Large intestine (tissue), 3 donors: Measurements from ENCODE around the gene USP12. TPM values are rescaled to one million over a fixed set of nuclear protein-coding genes. Genes with fewer than 3 reads are reported as not detected.
"Not testable (repeated sequence)": the region's sequence is repeated elsewhere in the genome, so short reads cannot be mapped to it uniquely, and the experiment has no call there.

Experiments
- DNase-seq, 2 donors: peaks; one replicate each; pipeline versions ENCODE4 v3.0.0 to v3.0.0-alpha.2; 2013
- H3K27ac ChIP-seq: one replicate; pipeline ENCODE4 v1.5.1; 2013; ENCODE audit warnings: low read length
- H3K27me3 ChIP-seq: 2 replicates; pipeline ENCODE4 v1.6.1; 2013; ENCODE audit warnings: low read length; ENCODE audit not compliant: control insufficient read depth, insufficient read depth
- H3K36me3 ChIP-seq: 2 replicates; pipeline ENCODE4 v1.6.1; 2013; ENCODE audit warnings: low read length; ENCODE audit not compliant: control insufficient read depth, insufficient read depth
- H3K4me1 ChIP-seq: one replicate; pipeline ENCODE4 v1.6.1; 2013; ENCODE audit warnings: low read length; ENCODE audit not compliant: control insufficient read depth, insufficient read depth
- H3K4me3 ChIP-seq: one replicate; pipeline ENCODE4 v1.5.1; 2013; ENCODE audit warnings: low read length
- H3K9me3 ChIP-seq: one replicate; pipeline ENCODE4 v1.6.1; 2013; ENCODE audit warnings: mild to moderate bottlenecking, low read depth, low read length, moderate library complexity; ENCODE audit not compliant: control insufficient read depth
- WGBS: methylation state at CpG from one replicate; pipeline ENCODE4 v1.1.5; 2013; ENCODE audit warnings: low lambda C conversion rate; ENCODE audit not compliant: insufficient coverage; 5-methylcytosine and 5-hydroxymethylcytosine counted together
- polyA plus RNA-seq: library from polyadenylated mRNA; unstranded; fragments of 120-200 nt; gene quantifications from one replicate; pipeline ENCODE4 v1.2.1, GENCODE V29; 2013

The USP12 gene
- polyA plus RNA-seq, 1 donor: 52.7 TPM

GRCh38 chr13:27159806-27160563 is 11.6 kb downstream of the USP12 start:
- H3K27me3 ChIP-seq: no peaks in the 10 kb centered on the region
- H3K4me1 ChIP-seq: no peaks in the 10 kb centered on the region
- H3K4me3 ChIP-seq: no peak overlapping the region
- no peak overlapping the region for H3K27ac ChIP-seq
- DNase-seq: no peak
- H3K36me3 ChIP-seq: peaks cover 4% of the 10 kb centered on the region
- peaks cover 3% of the 10 kb centered on the region for H3K9me3 ChIP-seq
- 100% methylated on average over 4 of the region's 5 CpGs for WGBS

- H3K4me3 ChIP-seq: no peak overlapping the region
- H3K27ac ChIP-seq: no peak overlapping the region
- H3K4me1 ChIP-seq: no peaks in the 10 kb centered on the region
- peaks cover 3% of the 10 kb centered on the region for H3K9me3 ChIP-seq
- no peak for DNase-seq
- peaks cover 4% of the 10 kb centered on the region for H3K36me3 ChIP-seq
- 100% methylated on average over 1 of the region's 5 CpGs for WGBS
- no peaks in the 10 kb centered on the region for H3K27me3 ChIP-seq
These were observed 13.3 kb downstream of the USP12 start for GRCh38 chr13:27158335-27158734.

- DNase-seq: peak; percentile 48 to 87
- Histone ChIP-seq H3K4me1 (peaks cover 15% of the 10 kb centered on the region), H3K36me3 (peaks cover 2% of the 10 kb centered on the region), H3K4me3 (no peak overlapping the region), H3K9me3 (peaks cover 3% of the 10 kb centered on the region), H3K27me3 (no peaks in the 10 kb centered on the region), H3K27ac (peak overlapping the region; percentile 73)
- 36% methylated on average over 2 of the region's 4 CpGs for WGBS
These were observed 19.6 kb downstream of the USP12 start for GRCh38 chr13:27151798-27152599.

- DNase-seq: no peak
- WGBS: no CpG with 5 or more reads among the region's 6 CpGs
- no peaks in the 10 kb centered on the region for H3K27me3 ChIP-seq
- H3K36me3 ChIP-seq: peaks cover 3% of the 10 kb centered on the region
- no peak overlapping the region for H3K4me3 ChIP-seq
- no peak overlapping the region for H3K27ac ChIP-seq
- H3K4me1 ChIP-seq: peaks cover 15% of the 10 kb centered on the region
- H3K9me3 ChIP-seq: no peaks in the 10 kb centered on the region
These were observed 21.9 kb downstream of the USP12 start for GRCh38 chr13:27149702-27150101.

GRCh38 chr13:27148900-27149299 is 22.7 kb downstream of the USP12 start:
- no peak overlapping the region for H3K4me3 ChIP-seq
- DNase-seq: no peak
- H3K9me3 ChIP-seq: no peaks in the 10 kb centered on the region
- peaks cover 15% of the 10 kb centered on the region for H3K4me1 ChIP-seq
- peaks cover 4% of the 10 kb centered on the region for H3K36me3 ChIP-seq
- no peaks in the 10 kb centered on the region for H3K27me3 ChIP-seq
- H3K27ac ChIP-seq: no peak overlapping the region
- WGBS: 100% methylated on average over 1 of the region's 6 CpGs

GRCh38 chr13:27147530-27148170 is 24.0 kb downstream of the USP12 start:
- Histone ChIP-seq H3K4me1 (peaks cover 15% of the 10 kb centered on the region), H3K9me3 (no peaks in the 10 kb centered on the region), H3K27me3 (no peaks in the 10 kb centered on the region), H3K27ac (no peak overlapping the region), H3K36me3 (peaks cover 4% of the 10 kb centered on the region), H3K4me3 (no peak overlapping the region)
- no peak for DNase-seq
- WGBS: no CpG with 5 or more reads among the region's 8 CpGs

- peaks cover 5% of the 10 kb centered on the region for H3K9me3 ChIP-seq
- no peaks in the 10 kb centered on the region for H3K27me3 ChIP-seq
- H3K4me3 ChIP-seq: no peak overlapping the region
- H3K4me1 ChIP-seq: no peaks in the 10 kb centered on the region
- H3K27ac ChIP-seq: no peak overlapping the region
- no CpG with 5 or more reads among the region's 5 CpGs for WGBS
- H3K36me3 ChIP-seq: peaks cover 7% of the 10 kb centered on the region
- DNase-seq: no peak
These were observed 29.9 kb downstream of the USP12 start for GRCh38 chr13:27141746-27142145.

- not testable (repeated sequence) for H3K4me1 ChIP-seq, DNase-seq, H3K9me3 ChIP-seq, H3K27me3 ChIP-seq, H3K27ac ChIP-seq, H3K36me3 ChIP-seq, H3K4me3 ChIP-seq
- WGBS: no CpG with 5 or more reads among the region's 5 CpGs
These were observed 30.5 kb downstream of the USP12 start for GRCh38 chr13:27141159-27141558.

- H3K4me1 ChIP-seq: no peaks in the 10 kb centered on the region
- WGBS: no CpG with 5 or more reads among the region's 4 CpGs
- no peak overlapping the region for H3K27ac ChIP-seq
- peaks cover 5% of the 10 kb centered on the region for H3K9me3 ChIP-seq
- no peak for DNase-seq
- no peak overlapping the region for H3K4me3 ChIP-seq
- H3K27me3 ChIP-seq: no peaks in the 10 kb centered on the region
- peaks cover 7% of the 10 kb centered on the region for H3K36me3 ChIP-seq
These were observed 31.6 kb downstream of the USP12 start for GRCh38 chr13:27140060-27140459.

- WGBS: no CpG with 5 or more reads among the region's 2 CpGs
These were observed 32.0 kb downstream of the USP12 start for GRCh38 chr13:27139565-27139964.

More at GRCh38 chr13:27139565-27139964, 32.0 kb downstream of the USP12 start:
- peaks cover 5% of the 10 kb centered on the region for H3K9me3 ChIP-seq
- no peak overlapping the region for H3K4me3 ChIP-seq
- no peaks in the 10 kb centered on the region for H3K4me1 ChIP-seq
- no peak for DNase-seq
- H3K27ac ChIP-seq: no peak overlapping the region
- peaks cover 3% of the 10 kb centered on the region for H3K36me3 ChIP-seq
- no peaks in the 10 kb centered on the region for H3K27me3 ChIP-seq
